Fibroblast of pulmonary artery (primary cell): Measurements from ENCODE around the gene NEK7.

ENCODE experiments used
- DNase-seq: peaks from one replicate; pipeline ENCODE4 v3.0.0-alpha.2; 2010; ENCODE audit warnings: low read depth
- H3K4me3 ChIP-seq: replicated peaks from 2 replicates; pipeline ENCODE4 v1.5.1; 2011; ENCODE audit warnings: low read depth, mild to moderate bottlenecking, control low read depth, low read length, moderate library complexity
- TF ChIP-seq, protein P1 (sequence below): IDR thresholded peaks from 2 replicates; pipeline ENCODE4 v1.5.1; 2011; ENCODE audit warnings: mild to moderate bottlenecking, control low read depth, low read length, inconsistent platforms; ENCODE audit errors: missing control alignments

The NEK7 gene

DNA sequence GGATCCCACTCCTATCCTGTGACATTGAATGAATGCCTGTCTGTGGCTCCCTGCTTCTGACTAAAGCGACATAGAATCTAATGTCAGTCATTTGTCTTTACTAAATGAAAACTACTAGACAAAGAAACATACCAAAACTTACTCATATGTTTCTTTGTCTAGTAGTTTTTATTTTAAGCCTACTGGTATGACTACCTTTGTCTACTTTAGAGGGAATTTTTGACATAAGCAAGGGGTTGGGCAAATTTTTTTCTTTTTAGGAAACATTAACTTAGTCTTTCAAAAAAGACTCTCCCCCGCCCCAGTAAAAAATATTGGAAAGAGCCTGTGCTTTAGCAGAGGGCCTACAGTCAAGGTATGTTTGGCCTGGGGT, 4.9 kb downstream of the NEK7 start:
- TF ChIP-seq, protein P1, sequence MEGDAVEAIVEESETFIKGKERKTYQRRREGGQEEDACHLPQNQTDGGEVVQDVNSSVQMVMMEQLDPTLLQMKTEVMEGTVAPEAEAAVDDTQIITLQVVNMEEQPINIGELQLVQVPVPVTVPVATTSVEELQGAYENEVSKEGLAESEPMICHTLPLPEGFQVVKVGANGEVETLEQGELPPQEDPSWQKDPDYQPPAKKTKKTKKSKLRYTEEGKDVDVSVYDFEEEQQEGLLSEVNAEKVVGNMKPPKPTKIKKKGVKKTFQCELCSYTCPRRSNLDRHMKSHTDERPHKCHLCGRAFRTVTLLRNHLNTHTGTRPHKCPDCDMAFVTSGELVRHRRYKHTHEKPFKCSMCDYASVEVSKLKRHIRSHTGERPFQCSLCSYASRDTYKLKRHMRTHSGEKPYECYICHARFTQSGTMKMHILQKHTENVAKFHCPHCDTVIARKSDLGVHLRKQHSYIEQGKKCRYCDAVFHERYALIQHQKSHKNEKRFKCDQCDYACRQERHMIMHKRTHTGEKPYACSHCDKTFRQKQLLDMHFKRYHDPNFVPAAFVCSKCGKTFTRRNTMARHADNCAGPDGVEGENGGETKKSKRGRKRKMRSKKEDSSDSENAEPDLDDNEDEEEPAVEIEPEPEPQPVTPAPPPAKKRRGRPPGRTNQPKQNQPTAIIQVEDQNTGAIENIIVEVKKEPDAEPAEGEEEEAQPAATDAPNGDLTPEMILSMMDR: no peak
- DNase-seq: no peak
- no peak overlapping the region for H3K4me3 ChIP-seq

DNA sequence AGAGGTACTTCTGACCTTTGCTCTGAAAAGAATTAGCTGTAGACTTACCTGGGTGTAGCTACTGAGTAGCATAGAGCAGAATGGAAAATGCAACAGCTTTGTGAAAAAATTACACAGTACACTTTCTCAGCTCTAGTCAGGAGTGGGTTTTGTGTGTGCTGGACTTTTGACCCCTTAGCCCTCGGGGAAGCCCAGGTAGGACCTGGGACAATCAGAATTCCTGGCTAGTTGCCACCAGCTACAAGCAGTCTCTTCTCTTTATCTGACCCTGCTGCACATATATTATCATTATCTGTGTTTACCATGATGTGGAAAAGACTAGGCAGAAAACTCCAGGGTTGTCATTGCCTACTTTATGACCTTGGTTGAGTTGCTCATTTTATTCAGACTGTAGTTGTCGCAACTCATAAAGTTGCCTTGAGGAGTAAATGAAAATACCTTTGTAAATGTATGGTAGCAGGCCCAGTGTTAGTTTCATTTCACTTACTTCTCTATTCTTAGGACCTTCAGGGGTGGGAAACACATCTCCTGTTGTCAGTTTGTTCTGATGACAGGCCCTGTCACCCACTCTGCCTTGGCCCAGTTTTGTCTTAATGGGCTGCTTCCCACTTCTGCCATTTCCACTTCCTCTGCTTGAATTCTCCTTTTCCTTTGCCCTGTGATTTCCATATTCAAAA, 5.4 kb downstream of the NEK7 start:
- no peak for DNase-seq
- TF ChIP-seq, protein P1: no peak
- no peak overlapping the region for H3K4me3 ChIP-seq

DNA sequence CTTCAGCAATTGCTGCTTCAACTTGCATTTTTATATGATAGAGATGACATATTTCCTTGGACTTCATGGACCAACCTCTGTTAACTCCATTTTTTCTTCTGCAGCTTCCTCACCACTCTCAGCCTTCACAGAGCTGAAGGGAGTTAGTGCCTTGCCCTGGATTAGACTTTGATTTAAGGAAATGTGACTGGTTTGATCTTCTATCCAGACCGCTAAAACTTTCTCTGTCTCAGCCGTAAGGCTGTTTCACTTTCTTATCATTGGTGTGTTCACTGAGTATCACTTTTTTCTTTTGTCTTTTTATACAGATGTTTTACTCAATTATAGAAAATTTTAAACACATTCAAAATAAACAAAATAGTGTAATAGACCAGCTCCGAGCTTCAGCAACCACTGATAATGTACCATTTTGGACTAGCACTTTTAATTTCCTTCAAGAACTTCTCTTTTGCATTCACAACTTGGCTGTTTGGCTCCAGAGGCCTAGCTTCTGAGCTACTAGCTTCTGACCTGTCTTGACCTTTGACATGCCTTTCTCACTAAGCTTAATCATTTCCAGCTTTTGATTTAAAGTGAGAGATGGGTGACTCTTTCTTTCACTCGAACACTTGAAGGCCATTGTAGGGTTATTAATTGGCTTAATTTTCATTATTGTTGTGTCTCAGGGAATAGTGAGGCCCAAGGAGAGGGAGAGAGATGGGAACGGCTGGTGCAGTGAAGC, 9.3 kb downstream of the NEK7 start:
- TF ChIP-seq, protein P1: no peak
- H3K4me3 ChIP-seq: no peak overlapping the region
- DNase-seq: no peak

DNA sequence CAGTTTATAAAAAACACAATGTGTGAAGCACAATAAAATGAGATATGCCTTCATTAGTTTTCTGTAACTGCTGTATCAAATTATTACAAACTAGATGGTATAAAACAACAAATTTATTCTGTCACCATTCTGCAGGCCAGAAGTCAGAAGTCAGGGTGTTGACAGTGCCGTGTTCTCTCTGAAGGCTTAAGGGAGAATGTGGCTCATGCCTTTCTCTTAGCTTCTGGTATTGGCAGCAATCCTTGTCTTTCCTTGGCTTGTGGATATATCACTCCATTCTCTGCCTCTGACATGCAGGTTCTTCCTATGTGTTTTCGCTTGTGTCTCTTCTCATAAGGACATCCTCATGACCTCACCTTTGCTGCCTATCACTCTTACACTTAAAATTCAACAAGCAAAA, 10.1 kb downstream of the NEK7 start:
- DNase-seq: no peak
- TF ChIP-seq, protein P1: no peak
- no peak overlapping the region for H3K4me3 ChIP-seq

DNA sequence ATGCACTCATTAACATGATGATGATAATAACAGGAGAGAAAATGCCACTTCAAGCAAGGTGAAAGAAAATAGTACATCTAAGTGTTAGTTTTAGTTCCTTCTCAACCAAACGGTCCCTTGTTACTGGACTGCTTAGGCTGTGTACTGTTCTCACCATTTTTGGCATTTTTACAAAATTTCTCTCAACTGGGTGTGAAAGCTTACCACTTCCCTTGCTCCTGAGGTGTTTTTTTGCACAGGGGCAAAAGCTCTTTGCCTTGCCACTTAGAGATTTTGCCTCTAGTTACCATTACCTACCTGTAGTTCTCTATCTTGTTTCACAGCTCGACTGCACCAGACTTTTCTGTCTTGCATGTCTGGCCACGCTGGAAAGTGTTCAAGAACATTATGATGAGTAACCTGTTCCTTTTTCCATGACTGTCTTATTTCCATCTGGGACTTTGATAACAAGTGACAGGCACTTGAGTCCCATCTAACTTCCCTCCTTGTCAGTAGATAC, 10.7 kb downstream of the NEK7 start:
- peak; percentile 44 for DNase-seq
- TF ChIP-seq, protein P1: no peak
- no peak overlapping the region for H3K4me3 ChIP-seq

DNA sequence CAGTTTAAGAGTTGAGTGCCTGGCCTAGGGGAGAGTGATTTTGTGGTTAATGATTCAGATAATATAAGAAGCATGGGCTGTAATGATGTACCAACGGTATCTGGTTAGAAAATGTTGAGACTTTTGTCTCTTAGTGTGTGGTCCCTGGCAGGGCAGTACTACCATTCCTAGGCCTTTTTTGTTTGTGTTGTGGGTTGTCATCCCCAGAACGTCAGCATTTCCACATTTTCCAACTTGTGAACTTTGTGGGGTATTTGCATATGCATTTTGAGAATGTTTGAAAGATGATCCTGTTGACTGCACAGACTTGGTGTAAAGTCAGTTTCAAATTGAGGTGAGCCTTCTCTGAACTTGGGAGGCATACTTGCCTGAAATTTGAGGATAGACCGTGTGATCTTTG, 11.4 kb downstream of the NEK7 start:
- H3K4me3 ChIP-seq: no peak overlapping the region
- DNase-seq: peak; percentile 56
- TF ChIP-seq, protein P1: no peak

DNA sequence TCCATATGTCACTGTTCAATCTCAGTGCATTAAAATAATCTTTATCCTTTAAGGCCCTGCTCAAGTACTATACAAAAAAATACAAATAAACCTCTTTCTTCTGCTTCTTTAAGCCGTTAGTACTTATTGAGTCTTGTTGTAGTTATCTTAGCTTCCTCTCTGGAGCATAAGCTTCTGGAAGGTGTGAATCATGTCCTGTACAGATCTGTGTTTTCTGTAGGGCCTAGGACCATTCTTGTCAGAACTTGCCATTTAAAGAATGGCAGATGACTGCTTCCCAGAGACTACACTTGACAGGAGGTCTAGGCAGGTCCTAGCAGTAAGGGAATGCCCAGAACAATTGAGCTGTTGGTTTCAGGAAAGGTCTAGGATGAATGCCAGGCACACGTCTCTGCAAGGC, 12.9 kb downstream of the NEK7 start:
- peak; percentile 42 for DNase-seq
- TF ChIP-seq, protein P1: no peak
- no peak overlapping the region for H3K4me3 ChIP-seq
